ENCODE data around the gene EME1. TPM values are rescaled to one million over a fixed set of nuclear protein-coding genes. Genes with fewer than 3 reads are reported as not detected.

EME1 gene
- polyA plus RNA-seq, 1 donor from 2014 or later: 5.4 TPM

DNA sequence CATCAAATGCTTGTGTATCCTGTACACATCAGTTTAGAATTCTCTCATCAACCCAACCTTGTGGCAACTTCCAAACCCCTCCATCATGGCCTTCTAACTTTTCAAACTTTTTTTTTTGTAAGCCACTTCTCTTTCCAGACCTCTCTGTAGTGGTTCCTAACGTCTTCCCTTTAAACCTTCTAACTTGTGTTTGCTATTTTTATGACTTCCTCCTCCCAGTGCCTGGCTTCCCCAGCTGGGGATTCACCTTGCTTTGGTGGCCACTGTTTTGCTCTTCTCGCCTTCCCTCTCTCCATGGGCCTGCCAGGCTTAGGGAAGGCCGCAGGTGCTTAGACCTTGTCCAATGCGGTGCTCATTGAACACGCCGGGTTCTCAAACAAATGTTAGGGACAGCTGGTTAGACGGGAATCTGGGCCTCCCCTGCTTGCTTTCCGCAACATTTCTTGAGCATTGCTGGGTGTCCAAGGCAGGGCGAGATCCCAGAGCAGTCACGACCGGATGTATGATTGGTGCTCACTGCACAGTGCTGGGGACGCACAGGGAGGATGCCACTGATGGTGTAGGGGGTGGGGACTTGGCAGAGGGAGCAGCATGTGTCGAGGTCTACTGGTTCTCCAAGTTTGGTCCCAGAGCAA, 28.2 kb upstream of the EME1 start:
- H3K79me2 ChIP-seq (replicated peaks; ENCODE audit: insufficient read depth, low read length): no peaks in the 10 kb centered on the region
- H3K27ac ChIP-seq (ENCODE audit: low read length): no peak overlapping the region
- no peaks in the 10 kb centered on the region for H3F3A ChIP-seq (ENCODE audit: insufficient read depth, low read length, poor library complexity, severe bottlenecking)
- H3K4me2 ChIP-seq (ENCODE audit: low read length): no peak overlapping the region
- no peaks in the 10 kb centered on the region for H3K9me3 ChIP-seq (ENCODE audit: low read length)
- H3K4me3 ChIP-seq (ENCODE audit: low read length): peak overlapping the region; percentile 89
- no peaks in the 10 kb centered on the region for H4K20me1 ChIP-seq (ENCODE audit: insufficient read depth)
- H3K9me2 ChIP-seq (ENCODE audit: insufficient read depth, low read length): no peaks in the 10 kb centered on the region
- no peaks in the 10 kb centered on the region for H3K27me3 ChIP-seq (ENCODE audit: insufficient read depth, low read depth, low read length)
- no peaks in the 10 kb centered on the region for H3K36me3 ChIP-seq (ENCODE audit: insufficient read depth, low read length)
- no peak for TF ChIP-seq RAD21 (conservative IDR thresholded peaks at IDR 0.05)
- TF ChIP-seq MXI1 (conservative IDR thresholded peaks at IDR 0.05; ENCODE audit: poor library complexity, severe bottlenecking): no peak
- TF ChIP-seq SMC3 (conservative IDR thresholded peaks at IDR 0.05; ENCODE audit: poor library complexity): no peak
- no peak overlapping the region for H2AFZ ChIP-seq (ENCODE audit: low read depth, low read length)
- H3K9ac ChIP-seq (ENCODE audit: low read length): no peak overlapping the region

DNA sequence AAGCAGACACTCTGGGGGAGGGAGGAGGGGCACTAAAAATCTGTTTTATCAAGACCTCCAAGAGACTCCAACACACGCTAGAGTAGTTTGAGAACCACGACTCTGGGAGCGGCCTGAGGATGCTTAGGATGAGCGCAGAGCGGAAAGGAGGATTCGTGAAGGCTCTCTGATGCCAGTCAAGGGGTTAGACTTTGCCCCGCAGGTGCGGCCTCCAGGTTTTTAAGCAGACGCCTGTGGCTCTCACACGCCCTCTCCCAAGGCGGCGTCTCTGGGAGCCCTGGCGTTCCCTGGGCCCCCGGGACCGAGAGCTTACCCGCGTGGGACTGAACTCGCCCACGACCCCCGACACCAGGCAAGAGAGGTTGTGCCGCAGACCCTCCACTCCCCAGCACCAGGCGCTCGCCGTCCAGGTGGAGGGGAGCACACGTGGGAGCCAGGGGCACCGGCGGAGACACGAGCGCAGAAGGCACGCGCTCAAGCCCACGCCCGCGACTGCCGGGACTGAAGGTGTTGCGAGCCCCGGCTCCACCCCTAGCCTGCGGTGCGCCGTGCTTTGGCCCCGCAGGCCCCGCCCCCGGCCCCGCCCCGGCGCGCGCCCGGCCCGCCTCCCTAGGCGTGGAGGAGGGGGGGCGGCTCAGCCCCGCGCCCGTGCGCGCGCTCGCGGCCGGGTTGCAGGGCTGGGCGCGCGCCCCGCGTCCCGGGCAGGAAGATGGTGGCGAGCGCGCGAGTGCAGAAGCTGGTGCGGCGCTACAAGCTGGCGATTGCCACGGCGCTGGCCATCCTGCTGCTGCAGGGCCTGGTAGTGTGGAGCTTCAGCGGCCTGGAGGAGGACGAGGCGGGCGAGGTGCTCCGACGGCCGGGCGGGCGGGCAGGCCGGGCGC, 27.4 kb upstream of the EME1 start, which contains the start of gene XYLT2:
Gene XYLT2, plus strand, starts transcription at position 695 of the 881 bp plus-strand sequence. Its CDS starts 15 bp downstream, at position 710.
- H3K9me2 ChIP-seq (ENCODE audit: insufficient read depth, low read length): no peaks in the 10 kb centered on the region
- H2AFZ ChIP-seq (ENCODE audit: low read depth, low read length): peak within 1 kb of the TSS; percentile 42
- no peak within 1 kb of the TSS for H3K27ac ChIP-seq (ENCODE audit: low read length)

More for the DNA sequence above, 27.4 kb upstream of the EME1 start, which contains the start of gene XYLT2:
- TF ChIP-seq MXI1 (conservative IDR thresholded peaks at IDR 0.05; ENCODE audit: poor library complexity, severe bottlenecking) (peak; percentile 82), SMC3 (conservative IDR thresholded peaks at IDR 0.05; ENCODE audit: poor library complexity) (no peak), EP300 (conservative IDR thresholded peaks at IDR 0.05; ENCODE audit: poor library complexity, severe bottlenecking) (no peak), POLR2AphosphoS5 (IDR thresholded peaks at IDR 0.05) (peak; percentile 80), TAF1 (IDR thresholded peaks at IDR 0.05; ENCODE audit: low read depth) (no peak)
- TF ChIP-seq, protein P1, sequence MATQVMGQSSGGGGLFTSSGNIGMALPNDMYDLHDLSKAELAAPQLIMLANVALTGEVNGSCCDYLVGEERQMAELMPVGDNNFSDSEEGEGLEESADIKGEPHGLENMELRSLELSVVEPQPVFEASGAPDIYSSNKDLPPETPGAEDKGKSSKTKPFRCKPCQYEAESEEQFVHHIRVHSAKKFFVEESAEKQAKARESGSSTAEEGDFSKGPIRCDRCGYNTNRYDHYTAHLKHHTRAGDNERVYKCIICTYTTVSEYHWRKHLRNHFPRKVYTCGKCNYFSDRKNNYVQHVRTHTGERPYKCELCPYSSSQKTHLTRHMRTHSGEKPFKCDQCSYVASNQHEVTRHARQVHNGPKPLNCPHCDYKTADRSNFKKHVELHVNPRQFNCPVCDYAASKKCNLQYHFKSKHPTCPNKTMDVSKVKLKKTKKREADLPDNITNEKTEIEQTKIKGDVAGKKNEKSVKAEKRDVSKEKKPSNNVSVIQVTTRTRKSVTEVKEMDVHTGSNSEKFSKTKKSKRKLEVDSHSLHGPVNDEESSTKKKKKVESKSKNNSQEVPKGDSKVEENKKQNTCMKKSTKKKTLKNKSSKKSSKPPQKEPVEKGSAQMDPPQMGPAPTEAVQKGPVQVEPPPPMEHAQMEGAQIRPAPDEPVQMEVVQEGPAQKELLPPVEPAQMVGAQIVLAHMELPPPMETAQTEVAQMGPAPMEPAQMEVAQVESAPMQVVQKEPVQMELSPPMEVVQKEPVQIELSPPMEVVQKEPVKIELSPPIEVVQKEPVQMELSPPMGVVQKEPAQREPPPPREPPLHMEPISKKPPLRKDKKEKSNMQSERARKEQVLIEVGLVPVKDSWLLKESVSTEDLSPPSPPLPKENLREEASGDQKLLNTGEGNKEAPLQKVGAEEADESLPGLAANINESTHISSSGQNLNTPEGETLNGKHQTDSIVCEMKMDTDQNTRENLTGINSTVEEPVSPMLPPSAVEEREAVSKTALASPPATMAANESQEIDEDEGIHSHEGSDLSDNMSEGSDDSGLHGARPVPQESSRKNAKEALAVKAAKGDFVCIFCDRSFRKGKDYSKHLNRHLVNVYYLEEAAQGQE (IDR thresholded peaks at IDR 0.05; ENCODE audit: borderline replicate concordance): peak; percentile 55
- TF ChIP-seq, protein P2, sequence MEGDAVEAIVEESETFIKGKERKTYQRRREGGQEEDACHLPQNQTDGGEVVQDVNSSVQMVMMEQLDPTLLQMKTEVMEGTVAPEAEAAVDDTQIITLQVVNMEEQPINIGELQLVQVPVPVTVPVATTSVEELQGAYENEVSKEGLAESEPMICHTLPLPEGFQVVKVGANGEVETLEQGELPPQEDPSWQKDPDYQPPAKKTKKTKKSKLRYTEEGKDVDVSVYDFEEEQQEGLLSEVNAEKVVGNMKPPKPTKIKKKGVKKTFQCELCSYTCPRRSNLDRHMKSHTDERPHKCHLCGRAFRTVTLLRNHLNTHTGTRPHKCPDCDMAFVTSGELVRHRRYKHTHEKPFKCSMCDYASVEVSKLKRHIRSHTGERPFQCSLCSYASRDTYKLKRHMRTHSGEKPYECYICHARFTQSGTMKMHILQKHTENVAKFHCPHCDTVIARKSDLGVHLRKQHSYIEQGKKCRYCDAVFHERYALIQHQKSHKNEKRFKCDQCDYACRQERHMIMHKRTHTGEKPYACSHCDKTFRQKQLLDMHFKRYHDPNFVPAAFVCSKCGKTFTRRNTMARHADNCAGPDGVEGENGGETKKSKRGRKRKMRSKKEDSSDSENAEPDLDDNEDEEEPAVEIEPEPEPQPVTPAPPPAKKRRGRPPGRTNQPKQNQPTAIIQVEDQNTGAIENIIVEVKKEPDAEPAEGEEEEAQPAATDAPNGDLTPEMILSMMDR (IDR thresholded peaks at IDR 0.05; ENCODE audit: poor library complexity, severe bottlenecking): peak; percentile 27
- Histone ChIP-seq H3K4me3 (ENCODE audit: low read length) (peak within 1 kb of the TSS; percentile 89), H3K36me3 (ENCODE audit: insufficient read depth, low read length) (no peaks in the 10 kb centered on the region), H3K27me3 (ENCODE audit: insufficient read depth, low read depth, low read length) (no peaks in the 10 kb centered on the region), H4K20me1 (ENCODE audit: insufficient read depth) (no peaks in the 10 kb centered on the region), H3K9me3 (ENCODE audit: low read length) (no peaks in the 10 kb centered on the region), H3F3A (ENCODE audit: insufficient read depth, low read length, poor library complexity, severe bottlenecking) (no peaks in the 10 kb centered on the region), H3K79me2 (replicated peaks; ENCODE audit: insufficient read depth, low read length) (no peaks in the 10 kb centered on the region), H3K9ac (ENCODE audit: low read length) (peak within 1 kb of the TSS; percentile 71), H3K4me2 (ENCODE audit: low read length) (peak within 1 kb of the TSS; percentile 70)

Data from neural cell (in vitro differentiated cells).